Fibroblast of lung (primary cell): Measurements from ENCODE around the gene KLHL6.

Source experiments
- CTCF ChIP-seq, 2 donors: IDR thresholded peaks in 1 of 2; conservative IDR thresholded peaks in 1 of 2; 1 replicate in 1 of 2; 2 replicates in 1 of 2; pipeline ENCODE4 v1.5.1; 2011 to 2012; ENCODE audit warnings: low read length in 2 of 2, control low read depth in 1 of 2, inconsistent platforms in 1 of 2, low read depth in 1 of 2, mild to moderate bottlenecking in 1 of 2
- EZH2 ChIP-seq: IDR thresholded peaks from 2 replicates; pipeline ENCODE4 v1.5.1; 2012; ENCODE audit warnings: low read length, control low read depth, mild to moderate bottlenecking; ENCODE audit errors: missing control alignments

DNA sequence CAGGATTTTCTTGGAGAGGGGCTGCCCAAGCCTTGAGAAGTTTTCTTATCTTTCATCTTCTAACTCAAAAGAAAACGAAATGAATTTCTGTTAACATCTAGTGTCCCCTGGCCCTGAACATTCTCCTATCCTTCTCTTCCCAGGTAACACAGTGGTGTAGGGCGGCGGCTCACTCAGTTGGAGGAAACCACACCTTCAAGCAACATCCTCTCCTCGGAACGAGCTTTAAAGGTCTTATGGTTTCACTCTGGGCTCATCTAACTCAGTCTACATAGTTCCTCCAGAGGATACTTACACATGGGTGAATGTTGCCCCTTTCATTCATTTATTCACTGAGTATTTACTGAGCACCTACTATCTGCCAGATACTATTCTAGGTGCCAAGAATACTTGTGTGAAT is 31.0 kb upstream of the KLHL6 start:
- TF ChIP-seq CTCF (conservative IDR thresholded peaks at IDR 0.05 in 1 of 2, IDR thresholded peaks at IDR 0.05 in 1 of 2; ENCODE audit: low read depth in 1 of 2, low read length in 2 of 2) (no peak), EZH2 (no peak)
